Gastroesophageal sphincter (tissue), 3 donors: ENCODE measurements around the gene MYH10.

ENCODE experiments used
- EP300 ChIP-seq: sonication (generic); formaldehyde crosslinking; IDR thresholded peaks from one replicate; pipeline ENCODE4 v1.6.1; 2017; ENCODE audit warnings: antibody characterized with exemption, mild to moderate bottlenecking
- POLR2A ChIP-seq, 2 donors: fragments of 450-650 bp; IDR thresholded peaks; one replicate each; pipeline ENCODE4 v1.6.1; 2017; ENCODE audit warnings: antibody characterized with exemption in 2 of 2, mild to moderate bottlenecking in 2 of 2, moderate library complexity in 1 of 2
- POLR2AphosphoS5 ChIP-seq: sonication (generic); formaldehyde crosslinking; IDR thresholded peaks from one replicate; pipeline ENCODE4 v1.6.1; 2017; ENCODE audit warnings: antibody characterized with exemption
- TF ChIP-seq, protein P1 (sequence below), 4 experiments: fragments of 200-600 bp in 2 of 4; fragments of 450-650 bp in 2 of 4; sonication (generic) in 1 of 4; IDR thresholded peaks; one replicate each; pipeline ENCODE4 v1.5.1; 2017 to 2019; ENCODE audit warnings: antibody characterized with exemption in 4 of 4, mild to moderate bottlenecking in 2 of 4, moderate library complexity in 2 of 4

DNA sequence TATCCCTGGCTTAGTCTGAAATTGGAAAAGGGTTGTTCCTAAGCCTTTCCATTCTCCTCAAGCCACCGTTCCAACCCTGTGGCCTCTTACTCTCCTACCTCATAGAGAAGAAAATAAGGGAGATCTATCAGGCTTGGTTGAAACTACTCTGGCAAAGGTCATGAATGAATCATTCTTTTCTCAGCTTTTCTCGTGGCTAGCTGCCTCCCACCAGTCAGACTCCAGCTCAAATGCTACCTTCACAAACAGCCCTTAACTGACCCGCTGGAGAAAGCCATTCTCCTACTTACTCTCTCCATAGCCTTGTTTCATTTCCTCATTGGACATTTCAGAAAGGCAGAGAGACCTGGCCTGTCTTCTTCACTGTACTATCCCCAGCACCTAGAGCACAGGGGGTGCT, 8.9 kb downstream of the MYH10 start:
- TF ChIP-seq, protein P1, sequence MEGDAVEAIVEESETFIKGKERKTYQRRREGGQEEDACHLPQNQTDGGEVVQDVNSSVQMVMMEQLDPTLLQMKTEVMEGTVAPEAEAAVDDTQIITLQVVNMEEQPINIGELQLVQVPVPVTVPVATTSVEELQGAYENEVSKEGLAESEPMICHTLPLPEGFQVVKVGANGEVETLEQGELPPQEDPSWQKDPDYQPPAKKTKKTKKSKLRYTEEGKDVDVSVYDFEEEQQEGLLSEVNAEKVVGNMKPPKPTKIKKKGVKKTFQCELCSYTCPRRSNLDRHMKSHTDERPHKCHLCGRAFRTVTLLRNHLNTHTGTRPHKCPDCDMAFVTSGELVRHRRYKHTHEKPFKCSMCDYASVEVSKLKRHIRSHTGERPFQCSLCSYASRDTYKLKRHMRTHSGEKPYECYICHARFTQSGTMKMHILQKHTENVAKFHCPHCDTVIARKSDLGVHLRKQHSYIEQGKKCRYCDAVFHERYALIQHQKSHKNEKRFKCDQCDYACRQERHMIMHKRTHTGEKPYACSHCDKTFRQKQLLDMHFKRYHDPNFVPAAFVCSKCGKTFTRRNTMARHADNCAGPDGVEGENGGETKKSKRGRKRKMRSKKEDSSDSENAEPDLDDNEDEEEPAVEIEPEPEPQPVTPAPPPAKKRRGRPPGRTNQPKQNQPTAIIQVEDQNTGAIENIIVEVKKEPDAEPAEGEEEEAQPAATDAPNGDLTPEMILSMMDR (IDR thresholded peaks at IDR 0.05) = no peak
- no peak for TF ChIP-seq EP300
- TF ChIP-seq POLR2AphosphoS5 = no peak
- TF ChIP-seq POLR2A (IDR thresholded peaks at IDR 0.05) = no peak
